ENCODE measurements around the gene LRGUK. TPM values are rescaled to one million over a fixed set of nuclear protein-coding genes. Genes with fewer than 3 reads are reported as not detected.

LRGUK gene
- total RNA-seq, 4 donors from 2014 or later, result 0.57 to 2.2 (median 1.6) TPM

- no peak for TF ChIP-seq CTCF (IDR thresholded peaks at IDR 0.05; ENCODE audit: low read depth)
Observed at GRCh38 chr7:134108802-134109201, 18.3 kb upstream of the LRGUK start.

GRCh38 chr7:134113655-134114054 is 13.5 kb upstream of the LRGUK start:
- TF ChIP-seq CTCF (IDR thresholded peaks at IDR 0.05; ENCODE audit: low read depth), result no peak

GRCh38 chr7:134114992-134115391 is 12.1 kb upstream of the LRGUK start:
- no peak for TF ChIP-seq CTCF (IDR thresholded peaks at IDR 0.05; ENCODE audit: low read depth)

- no peak for TF ChIP-seq CTCF (IDR thresholded peaks at IDR 0.05; ENCODE audit: low read depth)
Observed at GRCh38 chr7:134120405-134120804, 6.7 kb upstream of the LRGUK start.

GRCh38 chr7:134121632-134122139 is 5.5 kb upstream of the LRGUK start:
- no peak for TF ChIP-seq CTCF (IDR thresholded peaks at IDR 0.05; ENCODE audit: low read depth)

GRCh38 chr7:134122980-134123379 is 4.2 kb upstream of the LRGUK start:
- TF ChIP-seq CTCF (IDR thresholded peaks at IDR 0.05; ENCODE audit: low read depth), result no peak

- no peak for TF ChIP-seq CTCF (IDR thresholded peaks at IDR 0.05; ENCODE audit: low read depth)
Observed at GRCh38 chr7:134126146-134126545, 994 bp upstream of the LRGUK start.
